GM19240 (cell line): ENCODE results near the gene NADK2.

Experiments used
- DNase-seq: peaks from one replicate; pipeline ENCODE4 v3.0.0; 2011; ENCODE audit warnings: low spot score; ENCODE audit not compliant: insufficient read length

Gene NADK2

DNA sequence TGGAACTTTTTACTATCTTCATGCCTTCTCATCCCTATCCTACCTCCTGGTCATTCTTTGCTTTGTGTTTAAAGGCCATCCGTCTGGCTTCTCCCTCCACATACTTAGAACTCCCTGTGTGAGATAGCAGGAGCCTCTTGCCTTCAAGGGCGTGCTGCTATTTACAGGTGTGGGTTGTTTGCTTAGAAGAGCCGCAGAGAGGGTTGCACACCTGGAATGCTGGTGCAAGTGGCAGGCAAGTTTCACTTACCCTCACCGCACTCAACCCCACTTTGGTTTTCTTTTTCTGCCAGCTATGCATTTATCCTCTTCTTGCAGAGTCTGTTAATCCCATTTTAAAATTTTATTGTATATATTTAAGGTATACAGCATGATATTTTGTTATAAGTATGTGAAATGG, 77.3 kb downstream of the NADK2 start:
- no peak for DNase-seq

DNA sequence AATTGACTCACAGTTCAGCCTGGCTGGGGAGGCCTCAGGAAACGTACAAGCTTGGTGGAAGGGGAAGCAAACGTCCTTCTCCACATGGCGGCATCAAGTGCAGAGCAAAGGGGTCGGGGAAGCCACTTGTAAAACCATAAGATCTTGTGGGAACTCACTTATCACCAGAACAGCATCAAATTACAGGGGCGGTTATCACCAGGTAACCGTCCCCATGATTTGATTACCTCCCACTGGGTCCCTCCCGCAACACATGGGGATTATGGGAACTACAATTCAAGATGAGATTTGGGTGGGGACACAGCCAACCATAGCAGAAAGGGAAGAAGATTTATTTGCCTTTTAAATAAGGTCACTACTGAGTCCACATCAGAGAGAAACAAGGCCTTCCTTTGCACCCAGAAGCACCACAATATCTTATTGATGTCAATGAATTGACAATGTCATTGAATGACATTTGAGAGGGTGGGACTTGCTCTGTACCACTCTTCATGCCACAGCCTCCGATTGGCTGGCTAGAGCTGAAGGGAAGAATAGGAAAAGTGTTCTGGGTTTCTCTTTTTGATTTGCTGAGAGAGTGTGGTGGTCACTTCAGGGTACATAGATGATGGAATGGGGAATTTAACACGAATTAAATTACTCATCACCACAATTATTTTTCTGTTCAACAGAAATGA, 78.8 kb downstream of the NADK2 start:
- no peak for DNase-seq

DNA sequence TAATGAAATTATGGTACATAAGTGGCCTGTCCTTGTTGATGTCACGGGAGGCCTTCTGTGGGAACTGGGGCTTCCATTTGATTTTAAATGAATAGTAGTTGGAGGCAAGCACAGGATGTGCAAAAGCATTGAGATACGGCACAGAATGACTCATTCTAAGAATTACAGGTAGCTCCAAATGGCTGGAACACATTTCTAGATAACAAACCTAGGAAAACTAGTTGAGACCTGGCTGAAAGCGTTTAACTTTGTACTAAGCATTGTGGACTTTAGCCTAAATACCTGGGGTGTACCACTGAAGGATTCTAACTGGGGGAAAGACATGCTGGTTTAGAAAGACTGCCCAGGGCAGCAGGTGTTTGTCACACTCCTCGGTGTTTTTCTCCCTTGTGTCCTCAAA, 80.4 kb downstream of the NADK2 start:
- no peak for DNase-seq

DNA sequence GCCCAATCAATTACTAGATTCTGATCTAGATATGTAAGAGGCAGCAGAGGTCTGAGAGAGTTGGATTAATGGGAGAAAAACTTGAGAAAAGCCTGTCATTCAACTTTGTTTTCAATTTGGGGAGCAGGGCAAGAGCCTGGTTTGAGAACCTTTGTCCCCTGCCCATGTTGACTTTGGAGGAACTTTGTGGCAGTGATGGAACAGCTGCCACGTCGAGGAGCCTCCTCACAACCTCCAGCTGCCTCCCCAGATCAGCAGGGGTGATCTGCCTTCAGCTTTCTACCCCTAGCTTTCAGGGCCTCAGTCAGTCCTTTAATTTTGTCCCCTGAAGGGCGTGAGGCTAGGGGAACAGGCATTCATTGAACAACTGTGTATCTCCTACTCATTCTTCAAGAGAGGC, 81.1 kb downstream of the NADK2 start:
- DNase-seq: no peak

DNA sequence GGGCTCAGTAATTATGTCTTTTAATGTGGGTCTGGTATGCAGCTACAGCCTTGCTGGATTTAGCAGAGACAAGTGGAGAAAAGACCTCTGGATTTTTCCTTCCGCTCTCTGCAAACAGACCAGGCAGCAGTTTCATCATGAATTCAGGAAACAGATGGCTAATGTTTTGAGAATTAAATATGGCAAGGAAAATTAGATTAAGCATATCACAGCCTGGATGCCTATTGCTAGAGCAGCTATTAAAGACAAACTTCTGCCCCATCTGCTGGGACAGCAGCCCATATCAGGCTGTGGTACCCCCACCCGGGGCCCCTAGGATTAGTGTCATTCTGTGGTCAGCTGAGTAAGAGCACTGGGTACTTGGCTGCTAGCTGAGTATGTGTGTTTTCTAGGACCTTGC, 83.6 kb downstream of the NADK2 start:
- no peak for DNase-seq

DNA sequence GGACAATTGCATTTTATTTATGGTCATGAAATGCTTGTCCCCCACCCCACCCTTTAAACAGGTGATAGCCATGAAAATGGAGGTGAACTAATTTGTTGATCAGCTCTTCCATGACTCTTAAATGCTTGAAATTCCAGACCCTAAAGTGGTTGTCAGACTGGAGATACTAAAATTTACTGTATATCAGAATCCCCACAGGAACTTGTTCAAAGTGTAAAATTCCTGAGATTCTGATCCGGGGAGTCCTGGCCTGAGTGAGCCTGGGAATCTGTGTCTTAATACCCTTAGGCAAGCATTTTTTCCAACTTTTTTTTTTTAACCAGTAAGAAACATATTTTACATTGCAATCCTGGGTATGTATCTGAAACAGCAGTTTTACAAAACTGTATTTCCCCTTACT, 85.1 kb downstream of the NADK2 start:
- no peak for DNase-seq

DNA sequence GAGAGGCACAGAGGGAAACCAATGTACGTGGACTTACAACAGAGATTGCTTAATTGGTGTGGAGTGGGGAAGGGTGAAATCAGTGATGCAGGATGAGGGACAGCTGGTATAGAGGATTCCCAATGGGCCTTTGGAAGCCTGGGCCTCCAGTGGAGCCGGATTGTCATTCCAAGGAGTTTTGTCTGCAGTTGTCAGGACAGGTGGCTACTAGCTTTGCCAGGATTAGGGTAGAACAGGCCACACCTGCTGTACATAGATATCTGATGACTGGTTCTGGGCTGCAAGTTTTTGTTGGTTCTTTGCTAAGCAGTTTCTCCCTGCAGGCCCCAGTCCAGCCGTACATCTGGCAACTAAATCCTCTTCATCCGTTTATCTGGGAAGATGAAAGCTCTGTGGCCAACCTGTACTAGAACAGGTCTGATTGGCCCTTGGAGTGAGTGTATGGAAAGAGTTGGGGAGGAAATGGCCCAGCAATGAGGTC, 85.6 kb downstream of the NADK2 start:
- no peak for DNase-seq

DNA sequence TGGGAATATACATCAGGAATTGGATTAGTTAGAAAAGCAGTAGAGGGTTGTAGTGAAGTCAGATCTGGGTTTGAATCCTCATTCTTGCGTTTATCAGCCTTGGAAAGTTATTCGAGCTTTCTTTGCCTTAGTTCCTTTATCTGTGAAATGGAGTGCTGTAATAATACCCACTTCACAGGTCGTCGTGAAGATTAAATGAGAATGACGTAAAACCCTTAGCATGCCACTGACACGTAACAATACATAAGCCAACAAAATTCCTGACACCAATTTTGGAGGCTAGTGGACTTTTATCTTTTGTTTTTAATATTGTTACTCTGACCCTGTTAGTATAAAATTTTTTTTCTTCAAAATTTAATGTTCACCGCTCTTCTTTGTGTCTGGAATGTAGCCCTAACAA, 86.4 kb downstream of the NADK2 start:
- DNase-seq: no peak

DNA sequence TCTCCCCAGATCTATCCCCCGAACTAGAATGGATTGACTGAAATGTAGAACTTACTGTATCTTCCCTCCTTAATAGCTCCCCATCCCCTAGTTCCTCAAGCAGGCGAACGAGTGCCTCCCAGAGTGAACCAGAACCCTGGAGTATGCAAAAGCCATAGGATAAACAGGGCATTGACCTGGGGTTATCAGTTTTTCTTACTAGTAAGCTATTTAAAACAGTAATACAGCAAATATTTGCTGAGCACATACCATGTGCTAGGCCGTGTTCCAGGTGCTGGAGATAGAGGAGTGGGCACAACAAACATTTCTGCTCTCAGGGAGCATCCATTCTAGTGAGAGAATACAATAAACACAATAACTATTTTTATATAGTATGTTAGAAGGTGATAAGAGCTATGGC, 88.0 kb downstream of the NADK2 start:
- no peak for DNase-seq

DNA sequence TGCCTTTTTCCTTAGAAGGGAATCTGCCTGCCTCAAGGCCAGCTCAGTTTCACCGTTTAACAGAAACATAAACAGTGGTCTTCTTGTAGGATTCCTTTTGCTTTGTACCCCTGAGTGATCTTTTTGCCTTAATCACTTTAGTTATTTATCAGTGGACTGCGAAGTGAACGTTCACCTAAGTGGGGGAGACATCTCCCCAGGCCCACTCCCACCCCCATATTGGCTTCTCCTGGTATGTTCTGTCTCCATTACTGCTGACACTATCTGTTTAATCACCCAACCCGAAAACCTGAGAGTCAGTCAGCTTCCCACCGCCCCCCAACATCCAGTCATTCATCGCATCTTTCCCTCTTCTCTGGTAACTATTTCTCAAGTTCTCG, 88.4 kb downstream of the NADK2 start:
- no peak for DNase-seq

DNA sequence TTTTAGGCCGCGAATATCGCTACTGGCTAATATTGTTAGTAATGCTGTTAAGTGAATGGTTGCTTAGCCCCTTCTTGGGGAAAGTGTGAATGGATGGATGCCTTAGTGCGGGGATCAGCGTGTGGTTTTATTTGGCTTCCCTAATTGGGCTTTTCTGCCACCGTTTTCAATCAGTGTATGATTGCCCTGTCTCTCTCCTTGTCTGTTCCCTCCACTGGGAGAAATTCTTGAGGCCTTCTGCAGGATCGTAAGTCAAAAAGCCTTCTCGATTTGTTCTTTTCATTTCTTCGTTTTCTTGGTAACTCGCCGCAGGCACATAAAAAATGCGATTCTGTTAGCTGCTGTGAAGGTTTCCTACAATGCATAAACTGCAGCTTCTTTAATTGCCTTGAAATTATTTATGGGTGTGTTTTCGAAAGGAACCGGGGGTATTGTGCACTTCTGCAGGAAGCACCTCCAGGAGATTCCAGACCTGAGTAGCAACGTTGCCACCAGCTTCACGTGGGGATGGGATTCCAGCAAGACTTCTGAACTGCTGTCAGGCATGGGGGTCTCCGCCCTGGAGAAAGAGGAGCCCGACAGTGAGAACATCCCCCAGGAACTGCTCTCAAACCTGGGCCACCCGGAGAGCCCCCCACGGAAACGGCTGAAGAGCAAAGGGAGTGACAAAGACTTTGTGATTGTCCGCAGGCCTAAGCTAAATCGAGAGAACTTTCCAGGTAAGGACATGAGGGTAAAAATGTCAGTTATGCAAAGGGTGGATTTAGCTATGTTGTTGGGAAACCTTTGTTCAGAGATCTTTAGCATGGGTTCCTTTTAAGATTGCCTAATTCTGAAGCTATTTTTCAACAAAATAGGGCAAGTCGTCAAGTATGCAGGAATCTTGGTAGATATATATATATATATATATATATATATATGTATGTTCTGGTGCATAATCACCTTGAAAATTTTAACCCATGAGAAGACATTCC, 89.1 kb downstream of the NADK2 start:
- DNase-seq: no peak

DNA sequence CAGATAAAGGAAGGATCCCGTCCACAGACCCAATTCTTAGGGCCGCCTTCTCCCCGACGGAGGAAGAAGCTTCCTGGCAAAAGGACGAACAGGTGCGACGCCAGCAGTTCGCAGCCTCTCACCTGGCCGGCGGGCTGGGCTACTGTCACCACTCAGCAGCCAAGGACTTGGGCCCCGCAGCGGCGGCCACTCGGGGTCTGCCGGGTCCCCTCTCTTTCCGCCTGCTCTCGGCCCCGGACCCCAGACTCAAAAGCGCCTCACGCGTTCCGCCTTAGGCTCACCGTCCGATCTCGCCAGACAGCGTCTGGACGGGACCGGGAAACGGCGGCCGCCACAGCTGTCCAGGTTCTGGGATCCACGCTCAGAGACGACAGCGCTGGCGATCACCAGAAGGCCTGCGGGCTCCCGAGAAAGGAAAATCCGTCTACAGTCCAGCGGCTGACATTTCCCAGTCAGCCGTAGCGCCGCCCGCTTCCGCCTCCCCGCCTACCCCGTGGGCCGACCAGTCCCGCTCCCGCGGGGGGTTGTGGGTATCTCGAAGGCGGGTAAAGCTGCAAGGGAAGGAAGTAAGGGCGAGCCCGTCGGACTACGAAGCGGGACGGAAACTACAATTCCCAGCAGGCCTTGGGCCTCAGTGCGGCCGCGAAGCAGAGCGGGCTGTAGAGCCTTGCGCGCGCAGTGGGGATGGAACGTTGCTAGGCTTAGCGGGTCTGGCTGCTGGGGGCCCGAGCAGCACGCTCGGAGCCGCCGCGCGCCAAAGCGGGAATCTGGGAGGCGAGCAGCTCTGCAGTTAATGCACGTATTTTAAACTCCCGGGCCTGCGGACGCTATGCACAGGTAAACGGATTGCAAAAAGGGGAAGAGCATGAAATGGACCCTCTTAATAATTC, 90.0 kb downstream of the NADK2 start, which contains the start of the genes LMBRD2 and SKP2:
Gene LMBRD2, minus strand, starts transcription at position 454 of the 890 bp plus-strand sequence. CDS start 8,538 bp downstream, outside the sequence.
Gene SKP2, plus strand, starts transcription at position 678 of the 890 bp plus-strand sequence. Its CDS starts 152 bp downstream, at position 830.
- peak; percentile 83 for DNase-seq

DNA sequence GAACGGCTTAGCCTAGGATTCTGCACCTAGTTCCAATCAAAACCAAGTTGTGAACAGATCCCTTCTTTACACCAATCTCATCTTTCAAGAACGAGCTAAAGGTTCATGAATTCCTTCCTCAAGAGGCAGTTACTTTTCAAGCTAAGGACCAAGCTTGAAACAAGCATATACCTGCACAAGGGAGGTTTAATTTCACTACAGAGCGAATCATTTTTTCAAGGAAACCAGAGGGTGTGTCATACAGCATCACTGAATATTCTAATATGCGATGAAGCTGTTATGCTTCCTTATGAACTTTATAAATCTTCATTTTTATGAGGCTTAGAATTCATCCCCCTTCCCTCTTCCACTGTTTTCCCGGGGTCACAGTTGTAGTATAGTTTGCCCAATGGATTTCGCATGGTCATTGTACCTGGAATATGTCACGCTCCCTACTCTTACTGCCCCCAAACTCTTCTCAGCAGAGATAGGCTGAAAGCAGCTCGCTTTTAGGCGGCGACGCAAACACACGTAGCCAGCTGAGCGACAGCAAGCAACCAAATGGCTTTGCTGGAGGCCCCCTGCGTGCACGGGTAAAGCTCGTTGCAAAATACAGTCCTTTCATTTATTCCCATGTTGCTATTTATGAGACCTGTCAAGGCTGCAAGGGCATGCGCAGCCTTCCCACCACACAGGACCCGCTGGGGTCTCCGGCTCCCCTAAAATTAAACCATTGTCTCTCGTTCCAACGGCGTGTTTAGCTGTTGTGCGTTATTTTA, 90.9 kb downstream of the NADK2 start:
- DNase-seq: no peak

DNA sequence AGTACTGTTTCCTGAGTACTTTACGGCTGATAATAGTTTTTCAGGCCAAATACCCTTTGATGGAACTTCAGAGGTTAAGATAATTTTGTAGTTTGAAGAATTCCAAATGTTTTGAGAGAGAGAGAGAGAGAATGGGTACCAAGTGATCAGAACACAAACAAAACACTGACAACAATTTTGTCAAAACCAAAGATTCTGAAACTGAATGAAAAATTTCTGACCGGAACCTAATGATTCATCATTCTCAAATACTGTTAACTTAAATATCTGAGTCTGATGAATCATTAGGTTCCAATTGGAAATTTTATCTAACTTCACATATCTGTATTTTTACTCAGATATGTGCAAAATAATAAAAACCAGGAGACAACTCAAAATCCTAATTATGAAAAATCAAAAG, 94.0 kb downstream of the NADK2 start:
- no peak for DNase-seq

DNA sequence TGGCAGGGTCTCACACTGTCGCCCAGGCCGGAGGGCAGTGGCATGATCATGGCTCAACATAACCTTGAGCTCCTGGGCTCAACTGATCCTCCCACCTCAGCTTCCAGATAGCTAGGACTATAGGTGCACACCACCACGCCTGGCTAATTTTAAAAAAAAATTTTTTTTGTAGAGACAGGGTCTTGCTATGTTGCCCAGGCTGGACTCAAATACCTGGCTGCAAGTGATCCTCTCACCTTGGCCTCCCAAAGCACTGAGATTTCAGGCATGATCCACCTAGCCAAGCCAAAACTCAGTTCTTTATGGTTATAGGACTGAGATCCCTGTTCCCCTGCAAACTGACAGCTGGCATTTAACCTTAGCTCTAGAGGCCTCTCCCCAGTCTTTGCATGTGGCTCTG, 95.3 kb downstream of the NADK2 start:
- DNase-seq: no peak

DNA sequence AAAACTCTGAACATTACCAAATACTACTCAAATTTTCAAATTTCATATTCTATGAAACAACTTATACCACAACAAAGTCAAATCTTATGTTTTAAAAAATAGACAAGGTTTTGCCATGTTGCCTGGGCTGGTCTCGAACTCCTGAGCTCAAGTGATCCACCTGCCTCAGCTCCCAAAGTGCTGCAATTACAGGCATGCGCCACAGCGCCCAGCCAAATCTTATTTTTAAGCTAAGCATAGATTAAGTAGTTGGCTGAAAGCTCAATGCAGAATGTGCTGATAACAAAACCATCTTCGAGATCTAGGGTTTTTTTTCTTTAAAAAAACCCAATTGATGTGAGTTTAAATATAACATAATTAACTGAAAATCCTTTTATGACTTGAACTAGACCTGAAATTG, 96.4 kb downstream of the NADK2 start:
- no peak for DNase-seq
